Esophagus muscularis mucosa (tissue), 3 donors: Measurements from ENCODE around the gene NUP160.

Source experiments
- CTCF ChIP-seq, 3 experiments: fragments of 200-600 bp in 2 of 3; fragments of 450-650 bp in 1 of 3; sonication (generic) in 2 of 3; IDR thresholded peaks; one replicate each; pipeline ENCODE4 v1.5.1; 2017 to 2019; ENCODE audit warnings: antibody characterized with exemption in 3 of 3, mild to moderate bottlenecking in 2 of 3, moderate library complexity in 1 of 3
- POLR2A ChIP-seq: fragments of 450-650 bp; IDR thresholded peaks from one replicate; pipeline ENCODE4 v1.6.1; 2017; ENCODE audit warnings: antibody characterized with exemption, moderate library complexity, mild to moderate bottlenecking, low read depth

- TF ChIP-seq CTCF (IDR thresholded peaks at IDR 0.05) (no peak), POLR2A (no peak)
Measured at GRCh38 chr11:47783087-47783610, 65.0 kb downstream of the NUP160 start.
